Umbilical cord (tissue), 2 donors: ENCODE results near the gene SBK2. TPM values are rescaled to one million over a fixed set of nuclear protein-coding genes. Genes with fewer than 3 reads are reported as not detected.
"Not testable (repeated sequence)": the region's sequence is repeated elsewhere in the genome, so short reads cannot be mapped to it uniquely, and the experiment has no call there.

Experiments
- DNase-seq: peaks from one replicate; pipeline ENCODE4 v3.0.0-alpha.2; 2015; ENCODE audit warnings: low spot score
- total RNA-seq: library from RNA; depleted of rRNA; stranded (reverse); fragments of >200 nt; gene quantifications from one replicate; pipeline ENCODE4 v1.2.3, GENCODE V29; 2014; ENCODE audit warnings: low replicate concordance; ENCODE audit not compliant: insufficient read depth

Gene SBK2, protein sequence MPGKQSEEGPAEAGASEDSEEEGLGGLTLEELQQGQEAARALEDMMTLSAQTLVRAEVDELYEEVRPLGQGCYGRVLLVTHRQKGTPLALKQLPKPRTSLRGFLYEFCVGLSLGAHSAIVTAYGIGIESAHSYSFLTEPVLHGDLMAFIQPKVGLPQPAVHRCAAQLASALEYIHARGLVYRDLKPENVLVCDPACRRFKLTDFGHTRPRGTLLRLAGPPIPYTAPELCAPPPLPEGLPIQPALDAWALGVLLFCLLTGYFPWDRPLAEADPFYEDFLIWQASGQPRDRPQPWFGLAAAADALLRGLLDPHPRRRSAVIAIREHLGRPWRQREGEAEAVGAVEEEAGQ
- total RNA-seq, result not detected

DNA sequence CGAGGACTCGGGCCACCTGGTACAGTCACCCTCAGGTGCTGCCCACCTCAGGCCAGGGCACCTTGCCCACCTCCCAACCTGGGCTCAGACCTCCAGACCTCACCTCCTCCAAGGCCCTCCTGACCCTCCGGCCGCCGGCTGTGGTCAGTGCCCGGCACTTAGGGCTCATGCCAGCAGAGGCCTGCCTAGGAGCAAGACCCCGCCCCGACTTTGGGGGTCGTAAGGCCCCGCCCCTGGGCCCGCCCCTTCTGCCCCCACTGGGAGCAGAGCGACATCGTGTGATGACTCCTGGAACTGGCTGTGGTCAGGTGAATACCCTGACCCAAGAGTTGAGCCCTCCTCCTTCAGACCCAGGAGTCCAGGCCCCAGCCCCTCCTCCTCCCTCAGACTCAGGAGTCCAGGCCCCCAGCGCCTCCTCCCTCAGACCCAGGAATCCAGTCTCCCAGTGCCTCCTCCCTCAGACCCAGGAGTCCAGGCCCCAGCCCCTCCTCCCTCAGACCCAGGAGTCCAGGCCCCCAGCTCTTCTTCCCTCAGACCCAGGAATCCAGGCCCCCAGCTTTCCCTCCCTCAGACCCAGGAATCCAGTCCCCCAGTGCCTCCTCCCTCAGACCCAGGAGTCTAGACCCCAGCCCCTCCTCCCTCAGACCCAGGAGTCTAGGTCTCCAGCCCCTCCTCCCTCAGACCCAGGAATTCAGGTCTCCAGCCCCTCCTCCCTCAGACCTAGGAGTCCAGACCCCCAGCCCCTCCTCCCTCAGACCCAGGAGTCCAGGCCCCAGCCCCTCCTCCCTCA is at the start of gene SBK2:
SBK2 (minus strand) TSS at position 183 of the 790 bp plus-strand sequence. CDS start 839 bp downstream, outside the sequence.
- DNase-seq, result no peak

DNA sequence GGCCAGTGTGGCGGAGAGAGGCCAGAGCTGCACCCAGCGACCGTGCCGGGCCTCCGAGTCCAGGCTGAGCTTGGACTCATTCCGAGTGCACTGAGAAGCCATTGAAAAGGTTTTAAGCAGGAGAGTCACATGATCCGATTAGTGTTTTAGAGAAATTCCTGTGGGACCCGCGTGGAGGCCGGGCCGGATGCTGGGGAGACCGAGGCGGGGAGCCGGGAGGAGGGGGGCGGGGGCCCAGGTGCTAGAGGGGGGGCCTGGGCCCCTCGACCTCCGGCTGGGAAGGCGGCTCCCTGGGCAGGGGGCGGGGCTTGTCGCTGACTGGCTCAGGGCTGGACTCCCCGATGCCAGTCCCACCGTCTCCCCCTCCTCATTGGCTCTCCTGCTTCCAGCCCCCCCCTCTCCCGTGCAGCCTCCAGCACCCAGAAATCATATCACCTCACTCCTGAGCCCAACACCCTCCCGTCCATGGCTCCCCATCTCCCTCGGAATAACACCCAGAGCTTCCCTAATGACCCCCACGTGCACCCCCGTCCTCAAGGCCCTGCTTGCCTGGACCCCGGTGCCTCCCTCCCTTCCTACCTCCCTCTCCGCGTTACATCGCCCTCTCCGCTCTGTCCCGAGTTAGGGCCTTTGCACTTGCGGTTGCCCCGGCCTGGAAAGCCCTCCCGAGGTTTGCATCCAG is 48.9 kb upstream of the SBK2 start:
- DNase-seq, result peak; percentile 87

DNA sequence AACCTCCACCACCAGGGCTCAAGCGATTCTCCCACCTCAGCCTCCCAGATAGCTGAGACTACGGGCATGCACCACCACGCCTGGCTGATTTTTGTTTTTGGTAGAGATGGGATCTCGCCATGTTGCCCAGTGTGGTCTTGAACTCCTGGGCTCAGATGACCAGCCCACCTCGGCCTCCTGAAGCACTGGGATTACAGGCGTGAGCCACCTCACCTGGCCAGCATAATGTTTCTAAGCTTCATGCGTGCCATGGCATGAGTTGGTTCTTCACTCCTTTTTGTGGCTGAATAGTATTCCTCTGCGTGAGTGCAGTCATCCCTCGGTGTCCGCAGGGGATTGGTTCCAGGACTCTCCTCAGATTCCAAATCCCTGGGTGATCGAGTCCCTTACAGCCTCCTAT is 47.9 kb upstream of the SBK2 start:
- DNase-seq, result no peak

DNA sequence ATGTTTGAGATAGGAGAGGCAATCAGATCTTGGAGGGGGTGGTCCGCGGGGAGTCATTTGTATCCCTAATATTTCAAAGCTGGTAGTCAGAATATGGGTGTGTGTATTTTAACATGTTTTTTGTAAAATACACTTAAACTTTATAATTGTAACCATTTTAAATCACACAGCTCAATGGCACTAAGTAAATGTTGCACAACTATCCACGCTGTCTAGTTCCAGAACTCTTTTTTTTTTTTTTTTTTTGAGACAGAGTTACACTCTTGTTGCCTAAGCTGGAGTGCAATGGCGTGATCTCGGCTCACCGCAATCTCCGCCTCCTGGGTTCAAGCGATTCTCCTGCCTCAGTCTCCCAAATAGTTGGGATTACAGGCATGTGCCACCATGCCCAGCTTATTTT is 47.0 kb upstream of the SBK2 start:
- DNase-seq, result not testable (repeated sequence)

DNA sequence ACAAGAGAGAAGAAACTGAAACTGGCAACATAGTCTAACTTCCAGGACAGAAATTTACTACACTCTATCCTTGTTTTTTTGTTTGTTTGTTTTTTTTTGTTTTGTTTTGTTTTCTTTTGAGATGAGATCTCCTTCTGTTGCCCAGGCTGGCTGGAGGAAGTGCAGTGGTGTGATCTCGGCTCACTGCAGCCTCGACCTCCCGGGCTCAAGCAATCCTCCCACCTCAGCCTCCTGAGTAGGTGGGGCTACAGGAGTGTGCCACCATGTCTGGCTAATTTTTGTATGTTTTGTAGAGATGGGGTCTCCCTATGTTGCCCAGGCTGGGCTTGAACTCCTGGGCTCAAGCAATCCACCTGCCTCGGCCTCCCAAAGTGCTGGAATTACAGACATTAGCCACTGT is 45.4 kb upstream of the SBK2 start:
- DNase-seq, result not testable (repeated sequence)

DNA sequence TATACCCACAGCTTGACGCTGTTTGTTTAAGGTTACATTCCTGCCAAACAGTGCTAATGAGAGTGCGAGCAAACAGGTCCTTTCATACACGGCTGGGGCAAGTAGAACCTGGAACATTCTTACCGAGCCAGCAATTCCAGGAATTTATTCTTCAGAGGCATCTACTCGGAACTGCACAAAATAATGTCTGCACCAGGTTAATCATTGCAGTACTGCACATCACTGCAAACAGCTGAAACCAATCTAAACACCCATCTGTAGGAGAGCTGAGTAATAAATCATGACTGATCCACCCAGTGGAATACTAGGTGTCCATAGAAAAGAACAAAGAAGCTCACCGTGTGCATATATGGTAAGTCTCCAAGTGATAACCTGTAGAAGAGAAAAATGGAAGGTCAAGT is 44.9 kb upstream of the SBK2 start:
- no peak for DNase-seq

DNA sequence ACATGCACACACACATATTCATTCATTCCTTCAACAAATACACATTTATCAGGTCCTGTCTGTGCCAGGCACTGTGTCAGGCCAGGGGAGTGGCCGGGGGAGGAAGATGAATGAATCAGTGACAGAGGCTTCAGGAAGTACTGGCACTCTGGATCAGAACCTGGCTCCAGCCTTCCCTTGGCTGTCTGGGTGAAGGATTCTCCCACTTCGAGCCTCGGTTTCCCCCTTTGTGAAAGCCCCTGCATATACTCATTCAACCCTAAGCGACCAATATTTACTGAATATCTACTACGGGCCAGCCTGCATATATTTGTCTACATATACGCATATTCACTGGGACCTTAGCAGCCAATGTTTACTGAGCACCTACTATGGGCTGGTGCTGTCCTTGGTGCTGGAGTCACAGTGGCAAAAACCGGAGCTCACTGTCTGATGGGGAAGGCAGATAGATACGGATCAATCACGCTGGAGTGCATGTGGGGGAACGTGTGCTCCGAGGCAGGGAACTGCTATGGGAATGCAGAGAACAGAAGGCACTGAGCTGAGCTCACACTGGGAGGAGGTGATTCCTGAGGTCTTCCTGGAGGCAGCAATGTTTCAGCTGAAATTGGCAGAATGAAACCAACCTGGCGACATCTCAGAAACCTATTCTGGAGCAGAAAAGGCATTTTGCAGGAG is 44.4 kb upstream of the SBK2 start:
- no peak for DNase-seq

DNA sequence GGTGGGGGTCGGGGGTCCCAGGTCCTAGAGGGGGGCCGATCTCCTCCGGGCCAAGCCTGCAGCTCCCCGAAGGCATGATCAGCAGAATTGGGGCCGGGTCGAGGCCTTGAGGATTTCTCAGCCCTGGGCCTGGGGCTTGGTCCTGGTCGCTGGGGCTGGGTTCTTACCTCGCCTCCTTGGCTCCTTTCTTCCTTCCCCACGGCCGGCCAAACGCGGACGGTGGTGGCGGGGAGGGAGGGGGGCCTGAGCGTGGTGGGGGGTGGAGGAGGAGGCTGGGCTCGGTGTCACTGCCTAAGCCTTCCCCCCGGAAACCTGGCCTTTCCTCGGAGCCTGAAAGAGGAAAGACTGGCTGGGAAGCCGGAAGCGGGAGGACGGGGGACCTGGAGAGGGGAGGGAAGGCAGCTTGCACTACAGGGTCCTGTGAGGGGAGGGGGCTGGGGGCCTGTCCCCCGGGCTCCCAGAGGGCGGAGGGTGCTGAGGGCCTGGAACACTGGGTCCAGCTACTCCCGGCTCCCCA is 43.8 kb upstream of the SBK2 start, which contains the start of gene ZNF579:
ZNF579 (minus strand) TSS at position 221 of the 517 bp plus-strand sequence. CDS start 1,209 bp downstream, outside the sequence.
- DNase-seq, result peak; percentile 90

DNA sequence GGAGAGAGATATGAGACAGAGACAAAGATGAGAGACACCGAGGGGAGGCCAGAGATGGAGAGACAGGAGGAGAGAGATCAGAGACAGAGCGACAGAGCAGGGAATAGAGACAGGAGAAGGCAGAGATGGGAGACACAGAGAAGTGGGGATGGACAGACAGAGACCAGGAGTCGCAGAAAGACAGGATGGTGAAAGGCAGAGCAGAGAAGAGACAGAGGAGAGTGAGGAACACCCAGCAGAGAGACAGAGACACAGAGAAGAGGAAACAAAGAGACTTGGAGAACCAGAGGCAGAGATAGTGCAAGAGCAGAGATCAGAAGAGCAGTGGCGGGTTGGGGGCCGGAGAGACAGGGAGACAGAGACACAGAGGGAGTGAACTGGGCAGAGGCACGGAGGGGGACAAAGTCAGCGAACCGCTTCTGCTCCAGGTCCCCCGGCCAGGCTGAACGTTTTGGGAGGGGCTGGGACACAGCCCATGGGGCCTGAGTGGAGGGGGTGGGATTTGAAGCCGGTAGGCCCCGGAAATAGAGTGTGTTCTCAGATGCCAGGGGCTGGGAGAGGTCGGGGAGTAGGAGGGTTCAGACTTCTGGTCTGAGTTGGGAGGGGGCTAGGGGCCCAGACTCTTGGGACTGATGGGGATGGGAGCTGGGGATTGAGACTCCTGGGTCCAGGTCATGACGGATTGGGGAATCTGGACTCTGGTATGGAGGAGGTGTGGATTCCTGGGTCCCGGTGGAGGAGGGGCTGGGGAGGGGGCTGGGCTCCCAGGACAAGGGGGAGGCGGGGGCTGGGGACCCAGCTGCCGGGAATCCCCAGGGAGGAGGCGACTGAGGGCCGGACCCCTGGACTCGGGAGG is 43.1 kb upstream of the SBK2 start:
- DNase-seq, result peak; percentile 74

DNA sequence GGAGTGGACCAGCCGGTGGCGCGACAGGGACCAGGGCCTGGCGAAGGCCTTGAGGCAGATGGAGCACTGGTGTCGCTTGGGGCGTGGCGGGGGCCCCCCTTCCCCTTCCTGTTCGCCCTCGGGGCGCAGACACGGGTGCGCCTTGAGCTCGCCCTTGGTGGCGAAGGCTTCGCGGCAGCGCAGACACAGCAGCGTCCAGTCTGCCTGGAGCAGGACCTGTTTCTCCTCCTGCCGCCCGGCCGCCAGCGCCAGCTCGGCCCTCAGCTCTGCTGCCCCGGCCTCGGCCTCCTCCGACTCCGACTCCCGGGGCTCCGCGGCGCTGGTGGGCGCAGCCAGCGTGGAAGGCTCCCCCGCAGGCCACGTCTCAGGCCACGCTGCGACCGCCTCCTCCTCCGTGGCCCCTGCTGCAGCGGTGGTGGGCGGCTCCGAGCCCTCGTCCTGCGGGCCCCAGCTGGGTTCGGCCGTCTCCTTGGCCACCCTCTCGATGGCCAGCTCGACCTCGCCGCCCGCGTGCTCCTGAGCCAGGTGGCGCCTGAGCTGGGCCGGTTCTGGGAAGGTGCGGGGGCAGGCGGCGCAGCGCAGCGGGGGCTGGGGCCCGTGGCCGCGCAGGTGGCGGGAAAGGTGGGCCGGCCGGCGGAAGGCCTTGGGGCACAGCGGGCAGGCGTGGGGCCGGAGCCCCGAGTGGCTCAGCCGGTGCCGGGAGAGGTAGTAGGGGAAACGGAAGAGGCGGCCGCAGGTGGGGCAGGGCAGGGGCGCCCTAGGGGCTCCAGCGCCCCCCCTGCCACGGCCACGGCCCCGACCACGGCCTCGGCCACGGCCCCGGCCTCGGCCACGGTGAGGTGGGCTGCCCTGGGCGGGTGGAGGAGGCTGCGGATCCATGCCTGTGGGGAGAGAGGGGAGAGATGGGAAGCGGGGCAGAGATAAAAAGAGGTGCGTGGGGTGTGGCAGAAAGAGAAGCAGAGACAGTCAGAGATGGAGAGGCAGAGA is 42.1 kb upstream of the SBK2 start:
- no peak for DNase-seq

DNA sequence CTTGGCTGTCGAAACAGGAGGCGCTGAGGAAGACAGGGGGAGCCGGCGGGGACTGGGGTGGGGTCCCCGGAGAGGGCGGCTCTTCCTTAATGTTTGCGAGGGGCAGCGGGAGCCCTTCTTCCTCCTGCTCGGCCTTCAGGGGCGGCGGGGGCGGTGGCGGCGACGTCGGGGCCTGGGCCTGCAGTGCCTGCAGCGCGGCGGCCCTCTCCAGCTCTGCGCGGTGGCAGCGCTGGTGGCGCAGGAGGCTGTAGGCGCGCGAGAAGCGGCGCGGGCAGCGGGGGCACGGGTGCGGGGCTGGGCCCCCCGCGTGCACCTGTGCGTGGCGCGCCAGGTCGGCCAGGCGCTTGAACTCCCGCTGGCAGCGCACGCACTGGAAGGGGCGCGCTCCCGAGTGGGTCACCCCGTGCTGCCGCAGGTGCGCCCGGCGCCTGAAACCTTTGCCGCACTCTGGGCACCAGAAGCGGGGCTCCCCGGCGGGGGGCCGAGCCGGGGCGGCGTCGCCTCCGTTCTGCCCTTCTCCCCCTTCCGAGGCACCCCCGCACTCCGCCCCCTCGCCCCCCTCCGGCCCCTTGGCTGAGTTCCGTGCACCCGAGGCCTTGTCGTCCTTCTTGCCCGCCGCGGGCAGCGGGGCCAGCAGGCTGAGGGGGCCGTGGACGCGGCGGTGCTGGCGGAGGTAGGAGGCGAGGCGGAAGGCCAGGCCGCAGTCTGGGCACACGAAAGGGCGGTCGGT is 41.3 kb upstream of the SBK2 start:
- no peak for DNase-seq

DNA sequence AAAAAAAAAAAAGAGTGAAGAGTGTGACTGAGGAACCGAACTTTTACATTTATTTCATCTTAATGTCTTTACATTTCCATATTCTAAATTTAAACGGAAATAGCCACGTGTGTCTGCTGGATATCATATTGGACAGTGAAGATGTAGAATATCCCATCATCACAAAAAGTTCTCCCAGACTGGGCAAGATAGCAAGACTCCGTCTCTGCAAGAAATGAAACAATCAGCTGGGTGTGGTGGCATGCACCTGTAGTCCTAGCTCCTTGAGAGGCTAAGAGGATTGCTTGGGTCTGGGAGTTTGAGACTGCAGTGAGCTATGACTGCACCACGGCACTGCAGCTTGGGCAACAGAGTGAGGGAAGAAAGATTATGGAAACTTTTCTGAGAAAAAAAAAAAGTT is 39.8 kb upstream of the SBK2 start:
- DNase-seq, result no peak

DNA sequence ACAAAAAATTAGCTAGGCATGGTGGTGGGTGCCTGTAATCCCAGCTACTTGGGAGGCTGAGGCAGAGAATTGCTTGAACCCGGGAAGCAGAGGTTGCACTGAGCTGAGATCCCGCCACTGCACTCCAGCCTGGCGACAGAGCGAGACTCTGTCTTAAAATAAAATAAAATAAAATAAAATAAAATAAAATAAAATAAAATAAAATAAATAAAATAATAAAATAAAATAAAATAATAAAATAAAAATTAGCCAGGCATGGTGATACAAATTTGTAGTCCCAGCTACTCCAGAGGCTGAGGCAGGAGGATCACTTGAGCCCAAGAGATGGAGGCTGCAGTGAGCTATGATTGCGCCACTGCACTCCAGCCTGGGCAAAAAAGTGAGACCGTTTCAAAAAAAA is 37.0 kb upstream of the SBK2 start:
- not testable (repeated sequence) for DNase-seq

DNA sequence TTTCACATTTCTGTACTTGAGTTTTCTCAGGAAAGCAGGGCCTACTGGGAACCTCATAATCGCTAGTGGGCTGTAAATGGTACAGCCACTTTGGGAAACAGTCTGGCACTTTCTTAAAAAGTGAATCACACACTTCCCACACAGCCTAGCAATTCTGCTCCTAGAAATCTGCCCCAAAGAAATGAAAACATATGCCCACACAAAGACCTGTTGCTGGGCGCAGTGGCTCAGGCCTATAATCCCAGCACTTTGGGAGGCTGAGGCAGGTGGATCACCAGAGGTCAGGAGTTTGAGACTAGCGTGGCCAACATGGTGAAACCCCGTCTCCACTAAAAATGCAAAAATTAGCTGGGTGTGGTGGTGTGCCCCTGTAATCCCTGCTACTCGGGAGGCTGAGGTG is 32.5 kb upstream of the SBK2 start:
- DNase-seq, result not testable (repeated sequence)

DNA sequence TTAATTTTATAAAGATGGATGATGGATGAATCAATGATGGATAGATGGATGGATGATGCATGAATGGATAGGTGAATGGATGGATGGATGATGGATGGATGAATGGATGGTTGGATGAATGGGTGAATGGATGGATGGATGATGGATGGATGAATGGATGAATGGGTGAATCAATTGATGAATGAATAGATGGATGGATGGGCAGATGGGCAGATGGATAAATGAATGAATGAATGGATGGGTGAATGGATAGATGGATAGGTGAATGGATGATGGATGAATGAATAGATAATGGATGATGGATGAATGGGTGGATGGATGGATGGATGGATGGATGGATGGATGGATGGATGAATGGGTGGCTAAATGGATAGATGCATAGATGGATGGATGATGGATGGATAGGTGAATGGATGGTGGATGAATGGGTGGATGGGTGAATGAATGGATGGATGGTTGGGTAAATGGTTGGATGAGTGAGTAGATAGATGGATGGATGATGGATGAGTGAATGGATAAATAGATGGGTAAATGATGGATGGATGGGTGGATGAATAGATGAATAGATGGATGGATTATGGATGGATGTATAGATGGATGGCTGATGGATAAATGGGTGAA is 30.9 kb upstream of the SBK2 start:
- DNase-seq, result no peak

DNA sequence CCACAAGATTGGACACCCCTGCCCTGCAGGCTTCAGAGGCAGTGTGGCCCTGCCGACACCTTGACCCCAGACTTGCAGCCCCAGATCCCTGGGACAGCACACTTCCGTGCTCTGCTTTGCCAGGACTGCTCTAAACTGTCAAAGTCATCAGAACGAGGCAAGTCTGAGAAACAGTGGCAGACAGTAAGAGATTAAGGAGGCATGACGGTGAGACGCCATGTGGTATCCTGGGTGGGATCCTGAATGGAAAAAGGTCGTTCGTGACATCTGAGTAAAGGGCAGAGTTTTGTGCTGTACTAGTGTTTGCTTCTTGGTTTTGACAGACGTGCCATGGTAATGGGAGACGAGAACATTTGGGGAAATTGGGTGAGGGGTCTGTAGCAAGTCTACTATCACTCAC is 29.9 kb upstream of the SBK2 start:
- DNase-seq, result no peak

DNA sequence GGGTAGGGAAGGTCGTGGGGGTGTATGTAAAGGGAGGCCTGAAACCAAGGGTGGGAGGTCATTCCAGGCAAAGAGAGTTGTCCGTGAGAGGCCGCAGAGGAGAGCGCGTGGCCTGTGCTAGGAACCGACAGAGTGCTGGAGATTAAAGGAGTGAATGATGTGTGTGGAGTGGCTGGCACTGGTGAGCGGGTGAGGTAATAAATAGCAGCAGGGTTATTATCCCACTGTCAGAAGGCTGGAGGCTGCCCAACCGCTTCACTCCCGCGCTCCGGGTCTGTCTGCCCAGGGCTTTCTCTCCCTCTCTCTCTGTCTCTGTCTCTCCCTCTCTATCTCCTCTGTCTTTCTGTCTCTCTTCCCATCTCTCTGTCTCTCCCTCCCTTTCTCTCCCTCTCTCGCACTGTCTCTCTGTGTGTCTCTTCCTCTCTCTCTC is 26.3 kb upstream of the SBK2 start:
- peak; percentile 78 for DNase-seq

DNA sequence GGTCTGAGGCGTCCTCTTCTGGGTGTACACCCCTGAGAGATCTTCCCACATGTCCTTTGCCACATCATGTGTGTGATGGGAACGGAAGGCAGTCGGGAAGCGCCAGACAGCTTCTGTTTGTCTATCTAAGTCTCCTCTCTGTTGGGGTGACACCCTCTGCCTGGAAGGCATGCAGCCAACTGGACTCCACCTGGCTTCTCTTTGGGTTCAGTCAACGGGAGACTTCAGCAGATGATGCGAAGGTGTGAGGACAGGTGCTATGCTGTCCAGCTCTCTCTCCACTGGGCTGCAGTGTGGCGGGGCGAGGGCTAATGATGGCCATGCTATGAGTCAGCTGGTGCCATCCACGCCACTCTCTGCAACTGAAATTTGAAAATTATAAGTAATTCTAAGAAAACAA is 22.8 kb upstream of the SBK2 start:
- no peak for DNase-seq
